Astrocyte of the spinal cord (primary cell): ENCODE results near the gene MAP4K4.

Experiments
- DNase-seq: peaks from one replicate; pipeline ENCODE4 v3.0.0; 2011; ENCODE audit warnings: low read depth, low spot score
- H3K4me3 ChIP-seq: 2 replicates; pipeline ENCODE4 v1.5.1; 2011; ENCODE audit warnings: low read depth, mild to moderate bottlenecking, low read length, moderate library complexity
- CTCF ChIP-seq: IDR thresholded peaks from 2 replicates; pipeline ENCODE4 v1.5.1; 2012; ENCODE audit warnings: low read depth, mild to moderate bottlenecking, low read length, inconsistent platforms
- in situ Hi-C: cut with HindIII; loops from 2 replicates; pipeline ENCODE4 v1.10.0; 2017; ENCODE audit warnings: low sequenced_read_pairs

Gene MAP4K4

GRCh38 chr2:101901241-101901640 is 203.7 kb downstream of the MAP4K4 start:
- TF ChIP-seq CTCF = no peak
- no peak for DNase-seq
- in situ Hi-C loops = no loop called here

GRCh38 chr2:101902169-101902568 is 204.7 kb downstream of the MAP4K4 start:
- H3K4me3 ChIP-seq = no peak overlapping the region
- in situ Hi-C loops = no loop called here
- DNase-seq = no peak
- TF ChIP-seq CTCF = no peak

More at GRCh38 chr2:101901241-101901640, 203.7 kb downstream of the MAP4K4 start:
- no peak overlapping the region for H3K4me3 ChIP-seq

GRCh38 chr2:101904916-101905315 is 207.4 kb downstream of the MAP4K4 start:
- no peak for TF ChIP-seq CTCF
- no peak overlapping the region for H3K4me3 ChIP-seq
- DNase-seq = no peak
- in situ Hi-C loops = no loop called here

- DNase-seq = no peak
- no peak for TF ChIP-seq CTCF
- in situ Hi-C loops = no loop called here
- H3K4me3 ChIP-seq = no peak overlapping the region
These were observed 208.3 kb downstream of the MAP4K4 start for GRCh38 chr2:101905746-101906336.

- no peak overlapping the region for H3K4me3 ChIP-seq
- in situ Hi-C loops = no loop called here
- no peak for TF ChIP-seq CTCF
- DNase-seq = no peak
These were observed 212.3 kb downstream of the MAP4K4 start for GRCh38 chr2:101909760-101910159.

GRCh38 chr2:101912545-101912944 is 215.0 kb downstream of the MAP4K4 start:
- no peak for TF ChIP-seq CTCF
- H3K4me3 ChIP-seq = no peak overlapping the region
- in situ Hi-C loops = no loop called here
- DNase-seq = no peak
